K562 (cell line): ENCODE results near the gene BCL2L15. TPM values are rescaled to one million over a fixed set of nuclear protein-coding genes. Genes with fewer than 3 reads are reported as not detected.

Experiments used
- BRCA1 ChIP-seq, 2 experiments: fragments of 450-650 bp in 1 of 2; sonication (generic) in 1 of 2; formaldehyde crosslinking in 1 of 2; IDR thresholded peaks; 2 replicates each; pipeline versions ENCODE4 v1.5.0 to v1.6.1; 2017 to 2020; ENCODE audit warnings: mild to moderate bottlenecking in 1 of 2, missing genetic modification reagents in 1 of 2
- CREM ChIP-seq: IDR thresholded peaks from 2 replicates; pipeline ENCODE4 v1.6.1; 2014; ENCODE audit warnings: antibody characterized with exemption, low read depth
- ERF ChIP-seq: fragments of 450-650 bp; formaldehyde crosslinking; IDR thresholded peaks from 2 replicates; pipeline ENCODE4 v1.4.0; 2020; ENCODE audit warnings: mild to moderate bottlenecking, mixed read lengths
- GABPA ChIP-seq: fragments of 200-800 bp; sonication (Bioruptor generic); conservative IDR thresholded peaks from 2 replicates; pipeline ENCODE4 v1.6.1; 2016; ENCODE audit warnings: low read depth, missing genetic modification characterization, missing compliant biosample characterization
- JUN ChIP-seq, 2 experiments: sonication (generic) in 1 of 2; formaldehyde crosslinking in 1 of 2; IDR thresholded peaks; 2 replicates each; pipeline versions ENCODE4 v1.6.1 to v1.8.0; 2012 to 2022; ENCODE audit warnings: borderline replicate concordance in 2 of 2, mild to moderate bottlenecking in 2 of 2, improper control_type of control experiment in 1 of 2, low read depth in 1 of 2, low read length in 1 of 2, missing genetic modification reagents in 1 of 2
- MED1 ChIP-seq: sonication (generic); formaldehyde crosslinking; IDR thresholded peaks from 2 replicates; pipeline ENCODE4 v1.8.1; 2023; ENCODE audit warnings: missing genetic modification reagents, borderline replicate concordance
- MIER1 ChIP-seq: fragments of 450-650 bp; IDR thresholded peaks from 2 replicates; pipeline ENCODE4 v1.6.1; 2016; ENCODE audit warnings: antibody characterized with exemption, mild to moderate bottlenecking, low read depth
- MXI1 ChIP-seq: IDR thresholded peaks from 2 replicates; pipeline ENCODE4 v1.6.1; 2011; ENCODE audit warnings: low read depth, mild to moderate bottlenecking, improper control_type of control experiment, low read length
- NELFE ChIP-seq: IDR thresholded peaks from 2 replicates; pipeline ENCODE4 v1.6.1; 2011; ENCODE audit warnings: mild to moderate bottlenecking; ENCODE audit not compliant: insufficient read depth, insufficient read length
- NUFIP1 ChIP-seq: fragments of 450-650 bp; IDR thresholded peaks from 2 replicates; pipeline ENCODE4 v1.6.1; 2018; ENCODE audit not compliant: partially characterized antibody
- PRMT5 ChIP-seq: sonication (generic); formaldehyde crosslinking; IDR thresholded peaks from 2 replicates; pipeline ENCODE4 v1.5.0; 2020; ENCODE audit warnings: missing genetic modification reagents
- PYGO2 ChIP-seq: fragments of 450-650 bp; IDR thresholded peaks from 2 replicates; pipeline ENCODE4 v1.6.1; 2016; ENCODE audit warnings: mild to moderate bottlenecking, missing genetic modification characterization, moderate library complexity, missing compliant biosample characterization
- RAD21 ChIP-seq, 2 experiments: fragments of 250-450 bp in 1 of 2; fragments of 450-650 bp in 1 of 2; sonication (Bioruptor Pico) in 1 of 2; formaldehyde crosslinking in 1 of 2; IDR thresholded peaks in 1 of 2; conservative IDR thresholded peaks in 1 of 2; 2 replicates each; pipeline versions ENCODE4 v1.4.0 to v1.8.0; 2020 to 2022; ENCODE audit warnings: mild to moderate bottlenecking in 2 of 2, moderate library complexity in 1 of 2
- SAP30 ChIP-seq: fragments of 200-600 bp; sonication (generic); IDR thresholded peaks from 2 replicates; pipeline ENCODE4 v1.6.1; 2012; ENCODE audit warnings: borderline replicate concordance, low read depth, mild to moderate bottlenecking, moderate library complexity, low read length, control low read depth, inconsistent platforms; ENCODE audit not compliant: insufficient read depth, poor library complexity, severe bottlenecking
- TFAM ChIP-seq: fragments of 250-450 bp; sonication (Bioruptor Pico); conservative IDR thresholded peaks from 2 replicates; pipeline ENCODE4 v1.5.0; 2021; ENCODE audit warnings: mild to moderate bottlenecking, moderate library complexity
- polyA plus RNA-seq, 8 experiments: library from polyadenylated mRNA; depleted of rRNA in 4 of 8; stranded (reverse) in 5 of 8; unstranded in 3 of 8; fragments of >200 nt; fragmentation: Nextera tagmentation in 2 of 8; fragmentation: Illumina TruSeq in 1 of 8; extraction: Ambion mirVana in 2 of 8; extraction: Trizol in 1 of 8; gene quantifications; 2 replicates each; pipeline versions ENCODE4 v1.2.1 to v1.2.3, GENCODE V29; 2011 to 2014; ENCODE audit warnings: inconsistent platforms in 1 of 8, missing spikeins in 1 of 8
- total RNA-seq, 7 experiments: library from RNA; depleted of rRNA in 6 of 7; stranded (reverse); fragments of >200 nt in 6 of 7; fragmentation: Illumina TruSeq in 2 of 7; extraction: Trizol in 2 of 7; gene quantifications; 2 replicates each; pipeline versions ENCODE4 v1.2.1 to v1.2.3, GENCODE V29; 2011 to 2021; ENCODE audit warnings: low replicate concordance in 1 of 7
- TF ChIP-seq, protein P1 (sequence below): sonication (generic); formaldehyde crosslinking; IDR thresholded peaks from 2 replicates; pipeline ENCODE4 v1.8.0; 2022; ENCODE audit warnings: mild to moderate bottlenecking, missing genetic modification reagents
- TF ChIP-seq, protein P2 (sequence below): sonication (generic); formaldehyde crosslinking; IDR thresholded peaks from 2 replicates; pipeline ENCODE4 v1.8.0; 2022; ENCODE audit warnings: mild to moderate bottlenecking, missing genetic modification reagents
- TF ChIP-seq, protein P3 (sequence below): fragments of 250-450 bp; sonication (Bioruptor Pico); IDR thresholded peaks from 2 replicates; pipeline ENCODE4 v1.4.0; 2020
- TF ChIP-seq, protein P4 (sequence below): fragments of 250-450 bp; sonication (Bioruptor Pico); IDR thresholded peaks from 2 replicates; pipeline ENCODE4 v1.9.0; 2021; ENCODE audit warnings: mild to moderate bottlenecking
- TF ChIP-seq, protein P5 (sequence below): sonication (generic); formaldehyde crosslinking; IDR thresholded peaks from 2 replicates; pipeline ENCODE4 v1.8.0; 2022; ENCODE audit warnings: missing genetic modification reagents, mild to moderate bottlenecking, moderate library complexity, borderline replicate concordance
- TF ChIP-seq, protein P6 (sequence below), 2 experiments: fragments of 200-800 bp in 1 of 2; sonication (Bioruptor generic) in 1 of 2; sonication (generic) in 1 of 2; formaldehyde crosslinking in 1 of 2; IDR thresholded peaks in 1 of 2; conservative IDR thresholded peaks in 1 of 2; 2 replicates each; pipeline versions ENCODE4 v1.5.0 to v1.6.1; 2016 to 2020; ENCODE audit warnings: missing compliant biosample characterization in 1 of 2, missing genetic modification characterization in 1 of 2, missing genetic modification reagents in 1 of 2

The BCL2L15 gene
- total and polyA plus RNA-seq, 9 of the 15 experiments (the other 6 are each of a cell fraction or from before 2014, with no cell fraction given): 0.06 to 0.42 (median 0.28) TPM; not detected in 1

DNA sequence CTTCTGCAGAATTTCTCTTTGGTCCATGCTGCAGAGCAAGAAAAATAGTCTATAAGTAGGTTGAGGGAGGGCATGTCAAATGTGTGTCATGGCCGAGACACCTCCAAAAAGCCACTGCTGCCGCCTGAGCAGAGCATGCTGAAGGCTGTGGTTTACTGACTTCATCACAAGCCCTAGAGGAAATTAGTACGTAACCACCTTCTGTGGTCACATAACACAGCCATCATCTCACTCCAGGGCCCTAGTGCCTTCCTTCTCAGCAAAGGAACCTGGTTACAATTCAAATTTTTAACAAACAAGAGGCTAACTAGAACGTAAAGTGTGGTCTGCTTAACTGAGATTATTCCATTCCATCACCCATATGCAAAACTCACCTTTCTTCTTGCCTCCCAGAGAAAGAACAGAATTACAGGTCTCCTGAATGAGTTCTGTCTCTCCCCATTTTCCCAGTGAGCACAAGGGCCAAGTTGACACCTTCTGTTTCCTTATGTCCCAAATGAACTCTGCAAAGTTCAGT is 15.7 kb downstream of the BCL2L15 start, which contains the start of gene PTPN22 (continued):
- peak; percentile 57 for TF ChIP-seq GABPA (tag)
- no peak for TF ChIP-seq PRMT5 (CRISPR knock-in tag)
- TF ChIP-seq, protein P1, sequence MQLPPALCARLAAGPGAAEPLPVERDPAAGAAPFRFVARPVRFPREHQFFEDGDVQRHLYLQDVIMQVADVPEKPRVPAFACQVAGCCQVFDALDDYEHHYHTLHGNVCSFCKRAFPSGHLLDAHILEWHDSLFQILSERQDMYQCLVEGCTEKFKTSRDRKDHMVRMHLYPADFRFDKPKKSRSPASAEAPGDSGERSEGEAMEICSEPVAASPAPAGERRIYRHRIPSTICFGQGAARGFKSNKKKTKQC (CRISPR knock-in tag): no peak
- no peak for TF ChIP-seq TFAM
- TF ChIP-seq NELFE: no peak
- TF ChIP-seq, protein P2, sequence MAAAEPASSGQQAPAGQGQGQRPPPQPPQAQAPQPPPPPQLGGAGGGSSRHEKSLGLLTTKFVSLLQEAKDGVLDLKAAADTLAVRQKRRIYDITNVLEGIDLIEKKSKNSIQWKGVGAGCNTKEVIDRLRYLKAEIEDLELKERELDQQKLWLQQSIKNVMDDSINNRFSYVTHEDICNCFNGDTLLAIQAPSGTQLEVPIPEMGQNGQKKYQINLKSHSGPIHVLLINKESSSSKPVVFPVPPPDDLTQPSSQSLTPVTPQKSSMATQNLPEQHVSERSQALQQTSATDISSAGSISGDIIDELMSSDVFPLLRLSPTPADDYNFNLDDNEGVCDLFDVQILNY (CRISPR knock-in tag): no peak
- TF ChIP-seq, protein P3, sequence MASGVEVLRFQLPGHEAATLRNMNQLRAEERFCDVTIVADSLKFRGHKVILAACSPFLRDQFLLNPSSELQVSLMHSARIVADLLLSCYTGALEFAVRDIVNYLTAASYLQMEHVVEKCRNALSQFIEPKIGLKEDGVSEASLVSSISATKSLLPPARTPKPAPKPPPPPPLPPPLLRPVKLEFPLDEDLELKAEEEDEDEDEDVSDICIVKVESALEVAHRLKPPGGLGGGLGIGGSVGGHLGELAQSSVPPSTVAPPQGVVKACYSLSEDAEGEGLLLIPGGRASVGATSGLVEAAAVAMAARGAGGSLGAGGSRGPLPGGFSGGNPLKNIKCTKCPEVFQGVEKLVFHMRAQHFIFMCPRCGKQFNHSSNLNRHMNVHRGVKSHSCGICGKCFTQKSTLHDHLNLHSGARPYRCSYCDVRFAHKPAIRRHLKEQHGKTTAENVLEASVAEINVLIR (CRISPR knock-in tag): peak; percentile 75
- TF ChIP-seq CREM: peak; percentile 91
- TF ChIP-seq RAD21 (CRISPR knock-in tag; conservative IDR thresholded peaks at IDR 0.05 in 1 of 2, IDR thresholded peaks at IDR 0.05 in 1 of 2): no peak
- no peak for TF ChIP-seq MXI1
- TF ChIP-seq MIER1: no peak
- no peak for TF ChIP-seq BRCA1 (IDR thresholded peaks at IDR 0.05)
- TF ChIP-seq BRCA1 (CRISPR knock-in tag; IDR thresholded peaks at IDR 0.05): no peak
- TF ChIP-seq JUN (IDR thresholded peaks at IDR 0.05; ENCODE audit: borderline replicate concordance, low read depth, low read length): peak; percentile 50; the same call in 1 of the 2 replicates
- TF ChIP-seq JUN (CRISPR knock-in tag; IDR thresholded peaks at IDR 0.05; ENCODE audit: borderline replicate concordance): 0 out of 2 replicates have a peak, but pooled peaks have one; percentile 7
- no peak for TF ChIP-seq NUFIP1
- TF ChIP-seq SAP30: no peak
- TF ChIP-seq, protein P4, sequence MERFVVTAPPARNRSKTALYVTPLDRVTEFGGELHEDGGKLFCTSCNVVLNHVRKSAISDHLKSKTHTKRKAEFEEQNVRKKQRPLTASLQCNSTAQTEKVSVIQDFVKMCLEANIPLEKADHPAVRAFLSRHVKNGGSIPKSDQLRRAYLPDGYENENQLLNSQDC (CRISPR knock-in tag): no peak
- TF ChIP-seq, protein P5, sequence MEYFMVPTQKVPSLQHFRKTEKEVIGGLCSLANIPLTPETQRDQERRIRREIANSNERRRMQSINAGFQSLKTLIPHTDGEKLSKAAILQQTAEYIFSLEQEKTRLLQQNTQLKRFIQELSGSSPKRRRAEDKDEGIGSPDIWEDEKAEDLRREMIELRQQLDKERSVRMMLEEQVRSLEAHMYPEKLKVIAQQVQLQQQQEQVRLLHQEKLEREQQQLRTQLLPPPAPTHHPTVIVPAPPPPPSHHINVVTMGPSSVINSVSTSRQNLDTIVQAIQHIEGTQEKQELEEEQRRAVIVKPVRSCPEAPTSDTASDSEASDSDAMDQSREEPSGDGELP (CRISPR knock-in tag): no peak
- no peak for TF ChIP-seq MED1 (CRISPR knock-in tag)
- TF ChIP-seq, protein P6, sequence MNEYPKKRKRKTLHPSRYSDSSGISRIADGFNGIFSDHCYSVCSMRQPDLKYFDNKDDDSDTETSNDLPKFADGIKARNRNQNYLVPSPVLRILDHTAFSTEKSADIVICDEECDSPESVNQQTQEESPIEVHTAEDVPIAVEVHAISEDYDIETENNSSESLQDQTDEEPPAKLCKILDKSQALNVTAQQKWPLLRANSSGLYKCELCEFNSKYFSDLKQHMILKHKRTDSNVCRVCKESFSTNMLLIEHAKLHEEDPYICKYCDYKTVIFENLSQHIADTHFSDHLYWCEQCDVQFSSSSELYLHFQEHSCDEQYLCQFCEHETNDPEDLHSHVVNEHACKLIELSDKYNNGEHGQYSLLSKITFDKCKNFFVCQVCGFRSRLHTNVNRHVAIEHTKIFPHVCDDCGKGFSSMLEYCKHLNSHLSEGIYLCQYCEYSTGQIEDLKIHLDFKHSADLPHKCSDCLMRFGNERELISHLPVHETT (CRISPR knock-in tag; conservative IDR thresholded peaks at IDR 0.05 in 1 of 2, IDR thresholded peaks at IDR 0.05 in 1 of 2): peak in 1 of 2 experiments; percentile 55; a peak in 1 of 4 replicates
- TF ChIP-seq ERF (CRISPR knock-in tag): peak; percentile 44; the same call in 1 of the 2 replicates
- no peak for TF ChIP-seq PYGO2 (tag)
